ENCODE results near the gene TEC.

DNA sequence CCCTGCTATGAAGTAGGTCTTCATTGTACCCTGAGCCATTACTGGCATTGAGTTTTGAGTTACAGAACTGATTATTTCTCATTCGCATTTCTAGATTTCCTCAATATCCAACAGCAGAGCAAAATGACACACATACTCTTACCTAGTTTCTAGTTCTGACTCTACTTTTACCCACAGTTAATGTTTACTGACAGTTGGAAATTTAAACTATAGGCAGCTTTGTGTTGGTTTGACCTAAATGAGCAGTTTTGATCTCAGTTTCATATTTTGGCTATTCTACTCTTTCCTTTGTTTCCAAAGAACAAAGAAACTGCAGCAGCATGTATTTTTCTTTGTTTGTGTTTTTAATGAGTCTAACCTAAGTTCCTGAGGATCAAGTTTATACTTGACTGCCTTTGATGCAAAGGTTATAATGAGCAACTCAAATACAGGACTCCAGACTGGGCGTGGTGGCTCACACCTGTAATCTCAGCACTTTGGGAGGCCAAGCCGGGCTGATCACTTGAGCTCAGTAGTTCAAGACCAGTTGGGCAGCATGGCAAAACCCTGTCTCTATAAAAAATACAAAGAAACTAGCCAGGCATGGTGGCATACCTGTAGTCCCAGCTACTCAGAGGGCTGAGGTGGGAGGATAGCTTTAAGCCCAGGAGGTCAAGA lies 166.0 kb downstream of the TEC start:
- TF ChIP-seq POLR2A (IDR thresholded peaks at IDR 0.05; ENCODE audit: borderline replicate concordance, extremely low read depth, insufficient read depth, insufficient read length) (no peak), SP1 (IDR thresholded peaks at IDR 0.05; ENCODE audit: low read depth) (no peak), RAD21 (IDR thresholded peaks at IDR 0.05; ENCODE audit: low read depth) (no peak), YY1 (IDR thresholded peaks at IDR 0.05; ENCODE audit: extremely low read depth, insufficient replicate concordance, low read depth, low read length) (no peak), ELF1 (IDR thresholded peaks at IDR 0.05; ENCODE audit: borderline replicate concordance, low read depth) (no peak)
- TF ChIP-seq, protein P1, sequence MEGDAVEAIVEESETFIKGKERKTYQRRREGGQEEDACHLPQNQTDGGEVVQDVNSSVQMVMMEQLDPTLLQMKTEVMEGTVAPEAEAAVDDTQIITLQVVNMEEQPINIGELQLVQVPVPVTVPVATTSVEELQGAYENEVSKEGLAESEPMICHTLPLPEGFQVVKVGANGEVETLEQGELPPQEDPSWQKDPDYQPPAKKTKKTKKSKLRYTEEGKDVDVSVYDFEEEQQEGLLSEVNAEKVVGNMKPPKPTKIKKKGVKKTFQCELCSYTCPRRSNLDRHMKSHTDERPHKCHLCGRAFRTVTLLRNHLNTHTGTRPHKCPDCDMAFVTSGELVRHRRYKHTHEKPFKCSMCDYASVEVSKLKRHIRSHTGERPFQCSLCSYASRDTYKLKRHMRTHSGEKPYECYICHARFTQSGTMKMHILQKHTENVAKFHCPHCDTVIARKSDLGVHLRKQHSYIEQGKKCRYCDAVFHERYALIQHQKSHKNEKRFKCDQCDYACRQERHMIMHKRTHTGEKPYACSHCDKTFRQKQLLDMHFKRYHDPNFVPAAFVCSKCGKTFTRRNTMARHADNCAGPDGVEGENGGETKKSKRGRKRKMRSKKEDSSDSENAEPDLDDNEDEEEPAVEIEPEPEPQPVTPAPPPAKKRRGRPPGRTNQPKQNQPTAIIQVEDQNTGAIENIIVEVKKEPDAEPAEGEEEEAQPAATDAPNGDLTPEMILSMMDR (IDR thresholded peaks at IDR 0.05 in 2 of 3, conservative IDR thresholded peaks at IDR 0.05 in 1 of 3; ENCODE audit: borderline replicate concordance in 1 of 3, insufficient read depth in 1 of 3, low read depth in 2 of 3, low read length in 2 of 3) = no peak
- TF ChIP-seq, protein P2, sequence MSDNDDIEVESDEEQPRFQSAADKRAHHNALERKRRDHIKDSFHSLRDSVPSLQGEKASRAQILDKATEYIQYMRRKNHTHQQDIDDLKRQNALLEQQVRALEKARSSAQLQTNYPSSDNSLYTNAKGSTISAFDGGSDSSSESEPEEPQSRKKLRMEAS (IDR thresholded peaks at IDR 0.05) = no peak
